Upper lobe of left lung (tissue), 4 donors: ENCODE data around the gene HPSE2.

Experiments
- CTCF ChIP-seq, 6 experiments: fragments of 450-650 bp in 4 of 6; fragments of 200-600 bp in 2 of 6; sonication (generic) in 2 of 6; IDR thresholded peaks; one replicate each; pipeline ENCODE4 v1.5.1; 2016 to 2019; ENCODE audit warnings: antibody characterized with exemption in 6 of 6
- EP300 ChIP-seq, 4 donors: sonication (generic); formaldehyde crosslinking; IDR thresholded peaks; one replicate each; pipeline ENCODE4 v1.5.1; 2017; ENCODE audit warnings: antibody characterized with exemption in 4 of 4, control low read depth in 2 of 4
- POLR2AphosphoS5 ChIP-seq, 2 donors: sonication (generic); formaldehyde crosslinking; IDR thresholded peaks; one replicate each; pipeline ENCODE4 v1.5.1; 2017; ENCODE audit warnings: antibody characterized with exemption in 2 of 2

DNA sequence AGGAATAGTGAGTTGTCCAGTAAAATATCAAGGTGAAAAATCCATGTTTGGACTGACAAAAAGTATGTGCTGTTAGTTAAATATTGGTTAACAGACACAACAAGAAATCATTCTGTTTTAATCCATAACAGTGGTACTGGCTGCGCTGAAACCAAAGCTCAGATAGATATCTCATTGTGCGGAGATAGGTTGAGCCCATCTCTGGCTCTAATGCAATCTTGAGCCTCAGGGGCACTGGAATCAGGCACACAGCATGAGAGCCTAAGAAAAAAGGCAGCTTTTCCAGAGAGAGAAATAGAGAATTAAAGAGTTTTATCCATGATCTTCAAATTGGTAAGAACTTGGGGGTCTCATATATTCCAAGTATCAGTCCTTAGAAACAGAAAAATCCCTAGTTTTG, 373.7 kb downstream of the HPSE2 start:
- TF ChIP-seq CTCF (IDR thresholded peaks at IDR 0.05) (no peak), POLR2AphosphoS5 (IDR thresholded peaks at IDR 0.05) (no peak), EP300 (IDR thresholded peaks at IDR 0.05) (no peak)
